ENCODE data around the gene PNRC1.
"Not testable (repeated sequence)": the region's sequence is repeated elsewhere in the genome, so short reads cannot be mapped to it uniquely, and the experiment has no call there.

The PNRC1 gene

GRCh38 chr6:89058627-89059026 lies 21.9 kb upstream of the PNRC1 start:
- peak; percentile 30 for DNase-seq (ENCODE audit: low read depth, low spot score)

GRCh38 chr6:89059227-89059626 lies 21.3 kb upstream of the PNRC1 start:
- no peak for DNase-seq (ENCODE audit: low read depth, low spot score)

- DNase-seq (ENCODE audit: low read depth, low spot score), result no peak
Observed at GRCh38 chr6:89063881-89064280, 16.7 kb upstream of the PNRC1 start.

- not testable (repeated sequence) for DNase-seq (ENCODE audit: low read depth, low spot score)
Observed at GRCh38 chr6:89064931-89065330, 15.6 kb upstream of the PNRC1 start.

- DNase-seq (ENCODE audit: low read depth, low spot score), result not testable (repeated sequence)
Observed at GRCh38 chr6:89066121-89066520, 14.4 kb upstream of the PNRC1 start.

- no peak for DNase-seq (ENCODE audit: low read depth, low spot score)
Observed at GRCh38 chr6:89066940-89067646, 13.5 kb upstream of the PNRC1 start.

GRCh38 chr6:89067796-89068195 lies 12.8 kb upstream of the PNRC1 start:
- no peak for DNase-seq (ENCODE audit: low read depth, low spot score)

GRCh38 chr6:89068695-89069094 lies 11.9 kb upstream of the PNRC1 start:
- no peak for DNase-seq (ENCODE audit: low read depth, low spot score)

- DNase-seq (ENCODE audit: low read depth, low spot score), result no peak
Observed at GRCh38 chr6:89069536-89070163, 10.9 kb upstream of the PNRC1 start.

GRCh38 chr6:89071036-89071435 lies 9.5 kb upstream of the PNRC1 start:
- DNase-seq (ENCODE audit: low read depth, low spot score), result no peak

- no peak for DNase-seq (ENCODE audit: low read depth, low spot score)
Observed at GRCh38 chr6:89073014-89073620, 7.4 kb upstream of the PNRC1 start.

- DNase-seq (ENCODE audit: low read depth, low spot score), result no peak
Observed at GRCh38 chr6:89073840-89074239, 6.7 kb upstream of the PNRC1 start.

GRCh38 chr6:89079511-89080234 lies 878 bp upstream of the PNRC1 start:
- peak; percentile 61 for DNase-seq (ENCODE audit: low read depth, low spot score)

- no peak for DNase-seq (ENCODE audit: low read depth, low spot score)
Observed at GRCh38 chr6:89081129-89081422, 525 bp downstream of the PNRC1 start.

GRCh38 chr6:89081423-89082322 lies 1.1 kb downstream of the PNRC1 start:
- peak; percentile 96 for DNase-seq (ENCODE audit: low read depth, low spot score)

GRCh38 chr6:89082486-89082891 lies 1.9 kb downstream of the PNRC1 start:
- DNase-seq (ENCODE audit: low read depth, low spot score), result no peak

- no peak for DNase-seq (ENCODE audit: low read depth, low spot score)
Observed at GRCh38 chr6:89084542-89084941, 4.0 kb downstream of the PNRC1 start.

- peak; percentile 44 for DNase-seq (ENCODE audit: low read depth, low spot score)
Observed at GRCh38 chr6:89084954-89085353, 4.4 kb downstream of the PNRC1 start.

- DNase-seq (ENCODE audit: low read depth, low spot score), result no peak
Observed at GRCh38 chr6:89085409-89086205, 5.1 kb downstream of the PNRC1 start.

- no peak for DNase-seq (ENCODE audit: low read depth, low spot score)
Observed at GRCh38 chr6:89087881-89088280, 7.3 kb downstream of the PNRC1 start.

- no peak for DNase-seq (ENCODE audit: low read depth, low spot score)
Observed at GRCh38 chr6:89098461-89098860, 17.9 kb downstream of the PNRC1 start.

Measured in ELF-1 (cell line).